Activated CD8-positive, alpha-beta T cell treated with anti-CD3 and anti-CD28 coated beads for 36 hours (primary cell): Measurements from ENCODE around the gene ZIC2. TPM values are rescaled to one million over a fixed set of nuclear protein-coding genes. Genes with fewer than 3 reads are reported as not detected.

ENCODE experiments used
- ATAC-seq: fragments of 200-7000 bp; cut with Tn5 transposase; one replicate; pipeline ENCODE4 v1.10.0; 2021; ENCODE audit warnings: mild to moderate bottlenecking, moderate library complexity
- CTCF ChIA-PET: fragments of 350-600 bp; sonication (Branson Sonifier 250); formaldehyde crosslinking; loops from one replicate; lab custom pipeline; 2021; ENCODE audit warnings: antibody characterized with exemption; lab: Charles Lee
- POLR2A ChIA-PET: fragments of 350-600 bp; sonication (Branson Sonifier 250); formaldehyde crosslinking; loops from one replicate; lab custom pipeline; 2021; ENCODE audit warnings: antibody characterized with exemption; lab: Charles Lee
- DNase-seq: peaks from one replicate; pipeline ENCODE4 v3.0.0-alpha.2; 2020
- H3K27ac Mint-ChIP-seq: one replicate; pipeline ENCODE4 v1.8.0; 2021; ENCODE audit warnings: mild to moderate bottlenecking, mixed read lengths
- H3K27me3 Mint-ChIP-seq: one replicate; pipeline ENCODE4 v1.8.0; 2021; ENCODE audit warnings: mixed read lengths
- H3K36me3 Mint-ChIP-seq: one replicate; pipeline ENCODE4 v1.8.0; 2021; ENCODE audit warnings: low read depth, mixed read lengths
- H3K4me1 Mint-ChIP-seq: one replicate; pipeline ENCODE4 v1.8.0; 2021; ENCODE audit warnings: low read depth, mixed read lengths
- H3K4me3 Mint-ChIP-seq: one replicate; pipeline ENCODE4 v1.8.0; 2021; ENCODE audit warnings: mild to moderate bottlenecking, moderate library complexity, mixed read lengths
- H3K9me3 Mint-ChIP-seq: one replicate; pipeline ENCODE4 v1.8.0; 2021; ENCODE audit warnings: mixed read lengths
- CTCF ChIP-seq: fragments of 200-600 bp; IDR thresholded peaks from one replicate; pipeline ENCODE4 v1.8.0; 2022; ENCODE audit warnings: antibody characterized with exemption, mild to moderate bottlenecking
- intact Hi-C: fragments of 100-400 bp; cut with micrococcal nuclease; formaldehyde crosslinking; loops from one replicate; pipeline ENCODE4 v1.10.0; 2022
- total RNA-seq, 2 experiments: library from RNA; stranded (reverse); gene quantifications; one replicate each; pipeline ENCODE4 v1.2.3, GENCODE V29; 2021

The ZIC2 gene
- total RNA-seq, 2 experiments from 2014 or later, result not detected

GRCh38 chr13:99979453-99980200 lies 2.0 kb upstream of the ZIC2 start:
- Mint-ChIP-seq H3K27ac (no peak overlapping the region), H3K27me3 (peaks cover 70% of the 10 kb centered on the region), H3K9me3 (peaks cover 9% of the 10 kb centered on the region), H3K4me3 (no peak overlapping the region), H3K4me1 (peaks cover 25% of the 10 kb centered on the region), H3K36me3 (peaks cover 6% of the 10 kb centered on the region)
- CTCF ChIA-PET, result interaction anchor here (1.2 to 1.3 kb wide), 2 partner anchors 14 to 21 kb away, joined by 3 to 4 read pairs; no protein-coding TSS in a partner anchor
- POLR2A ChIA-PET, result interaction anchor here (0.7 kb wide), 1 partner anchor 25 kb away, joined by 3 read pairs; no protein-coding TSS in a partner anchor
- no peak for DNase-seq
- TF ChIP-seq CTCF, result no peak
- ATAC-seq, result no peak
- intact Hi-C loops, result loop anchor here (5.0 kb wide), 1 partner anchor 322 kb away; no protein-coding TSS in a partner anchor

GRCh38 chr13:99980201-99980823 lies 1.3 kb upstream of the ZIC2 start:
- peak; percentile 73 for DNase-seq
- intact Hi-C loops, result no loop called here
- Mint-ChIP-seq H3K4me1 (peaks cover 25% of the 10 kb centered on the region), H3K9me3 (peaks cover 9% of the 10 kb centered on the region), H3K4me3 (peak overlapping the region; percentile 38), H3K27ac (no peak overlapping the region), H3K27me3 (peaks cover 66% of the 10 kb centered on the region), H3K36me3 (peaks cover 6% of the 10 kb centered on the region)
- TF ChIP-seq CTCF, result no peak
- POLR2A ChIA-PET, result interaction anchor here (0.7 kb wide), 1 partner anchor 26 kb away, joined by 3 read pairs; no protein-coding TSS in a partner anchor
- CTCF ChIA-PET, result interaction anchor here (1.3 kb wide), 1 partner anchor 22 kb away, joined by 4 read pairs; no protein-coding TSS in a partner anchor
- ATAC-seq, result peak; percentile 84

- ChIA-PET CTCF (interaction anchor here (0.7 to 1.5 kb wide), 4 partner anchors 11 to 324 kb away, joined by 3 to 4 read pairs (median 4); no protein-coding TSS in a partner anchor), POLR2A (interaction anchor here (0.8 kb wide), 1 partner anchor 93 kb away, joined by 3 read pairs; no protein-coding TSS in a partner anchor)
- Mint-ChIP-seq H3K27ac (no peak overlapping the region), H3K36me3 (peaks cover 9% of the 10 kb centered on the region), H3K27me3 (peaks cover 64% of the 10 kb centered on the region), H3K4me3 (peak overlapping the region; percentile 38), H3K4me1 (peaks cover 27% of the 10 kb centered on the region), H3K9me3 (peaks cover 9% of the 10 kb centered on the region)
- intact Hi-C loops, result no loop called here
- DNase-seq, result no peak
- no peak for TF ChIP-seq CTCF
- ATAC-seq, result peak; percentile 25
Observed at GRCh38 chr13:99980824-99981734, 505 bp upstream of the ZIC2 start.

GRCh38 chr13:99982036-99982730 lies 599 bp downstream of the ZIC2 start:
- Mint-ChIP-seq H3K36me3 (peaks cover 10% of the 10 kb centered on the region), H3K27me3 (peaks cover 63% of the 10 kb centered on the region), H3K4me1 (peaks cover 27% of the 10 kb centered on the region), H3K4me3 (no peak overlapping the region), H3K9me3 (peaks cover 3% of the 10 kb centered on the region), H3K27ac (no peak overlapping the region)
- no peak for DNase-seq
- POLR2A ChIA-PET, result no interaction called here
- peak; percentile 6 for ATAC-seq
- CTCF ChIA-PET, result interaction anchor here (1.1 to 1.5 kb wide), 3 partner anchors 253 to 533 kb away, joined by 3 to 4 read pairs (median 4); no protein-coding TSS in a partner anchor
- intact Hi-C loops, result no loop called here
- no peak for TF ChIP-seq CTCF
